BJ (cell line): Measurements from ENCODE around the gene ELANE. TPM values are rescaled to one million over a fixed set of nuclear protein-coding genes. Genes with fewer than 3 reads are reported as not detected.

Source experiments
- CTCF ChIA-PET: fragments of 350-600 bp; formaldehyde crosslinking; extraction: SDS; loops from one replicate; lab custom pipeline; 2021; ENCODE audit warnings: antibody characterized with exemption, inconsistent platforms; lab: Yijun Ruan, JAX
- POLR2A ChIA-PET: fragments of 300-600 bp; sonication (Branson Sonifier 250); formaldehyde crosslinking; extraction: SDS; loops from one replicate; lab custom pipeline; 2021; ENCODE audit warnings: antibody characterized with exemption; lab: Charles Lee
- DNase-seq: peaks from one replicate; pipeline ENCODE4 v3.0.0-alpha.2; 2011; ENCODE audit warnings: low read depth
- H3K27me3 ChIP-seq: 2 replicates; pipeline ENCODE4 v1.6.0; 2011; ENCODE audit warnings: low read length; ENCODE audit not compliant: control insufficient read depth, insufficient read depth
- H3K36me3 ChIP-seq: 2 replicates; pipeline ENCODE4 v1.5.1; 2011; ENCODE audit warnings: low read length; ENCODE audit not compliant: control insufficient read depth, insufficient read depth
- H3K4me3 ChIP-seq: 2 replicates; pipeline ENCODE4 v1.5.1; 2011; ENCODE audit warnings: low read depth, mild to moderate bottlenecking, control low read depth, low read length
- polyA plus RNA-seq: library from polyadenylated mRNA; depleted of rRNA; stranded (reverse); fragments of >200 nt; gene quantifications from 2 replicates; pipeline ENCODE4 v1.2.3, GENCODE V29; 2011
- TF ChIP-seq, protein P1 (sequence below): IDR thresholded peaks from 2 replicates; pipeline ENCODE4 v1.5.1; 2011; ENCODE audit warnings: low read depth, mild to moderate bottlenecking, control low read depth, inconsistent platforms, low read length, moderate library complexity; ENCODE audit not compliant: insufficient read depth

ELANE gene
- polyA plus RNA-seq, 1 experiment: 0.12 TPM

GRCh38 chr19:892894-893689, 41.0 kb downstream of the ELANE start, which contains the start of the genes MED16 and RNU6-9:
MED16 (minus strand) TSS chr19:893187; CDS start chr19:891131, 2,056 bp downstream.
RNU6-9 (plus strand) TSS chr19:893484.
- no peaks in the 10 kb centered on the region for H3K27me3 ChIP-seq
- ChIA-PET CTCF (interaction anchor here (0.6 to 1.3 kb wide), 9 partner anchors 14 to 116 kb away, joined by 3 to 5 read pairs (median 3); no protein-coding TSS in a partner anchor), POLR2A (no interaction called here)
- DNase-seq: peak; percentile 47
- peak within 1 kb of the TSS; percentile 85 for H3K4me3 ChIP-seq
- TF ChIP-seq, protein P1, sequence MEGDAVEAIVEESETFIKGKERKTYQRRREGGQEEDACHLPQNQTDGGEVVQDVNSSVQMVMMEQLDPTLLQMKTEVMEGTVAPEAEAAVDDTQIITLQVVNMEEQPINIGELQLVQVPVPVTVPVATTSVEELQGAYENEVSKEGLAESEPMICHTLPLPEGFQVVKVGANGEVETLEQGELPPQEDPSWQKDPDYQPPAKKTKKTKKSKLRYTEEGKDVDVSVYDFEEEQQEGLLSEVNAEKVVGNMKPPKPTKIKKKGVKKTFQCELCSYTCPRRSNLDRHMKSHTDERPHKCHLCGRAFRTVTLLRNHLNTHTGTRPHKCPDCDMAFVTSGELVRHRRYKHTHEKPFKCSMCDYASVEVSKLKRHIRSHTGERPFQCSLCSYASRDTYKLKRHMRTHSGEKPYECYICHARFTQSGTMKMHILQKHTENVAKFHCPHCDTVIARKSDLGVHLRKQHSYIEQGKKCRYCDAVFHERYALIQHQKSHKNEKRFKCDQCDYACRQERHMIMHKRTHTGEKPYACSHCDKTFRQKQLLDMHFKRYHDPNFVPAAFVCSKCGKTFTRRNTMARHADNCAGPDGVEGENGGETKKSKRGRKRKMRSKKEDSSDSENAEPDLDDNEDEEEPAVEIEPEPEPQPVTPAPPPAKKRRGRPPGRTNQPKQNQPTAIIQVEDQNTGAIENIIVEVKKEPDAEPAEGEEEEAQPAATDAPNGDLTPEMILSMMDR: no peak
- peaks cover 23% of the 10 kb centered on the region for H3K36me3 ChIP-seq

DNA sequence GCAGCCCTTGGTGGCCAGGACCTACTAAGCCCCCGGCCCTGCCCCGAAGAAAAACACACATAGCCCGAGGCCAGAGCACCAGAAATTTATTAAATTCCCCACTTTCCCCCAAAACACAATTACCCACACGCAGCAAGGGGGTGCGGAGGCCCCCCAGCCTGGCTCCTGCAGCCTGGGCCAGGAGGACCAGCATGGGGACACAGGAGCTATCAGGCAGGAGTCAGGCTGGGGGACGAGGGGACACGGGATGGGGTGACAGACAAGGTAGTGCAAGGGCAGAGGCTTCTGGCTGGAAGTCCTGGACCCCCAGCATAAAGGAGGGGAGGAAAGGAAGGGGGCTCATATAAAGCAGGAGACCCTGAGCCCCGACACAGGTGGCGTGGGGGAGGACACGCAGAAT, 44.3 kb downstream of the ELANE start:
- DNase-seq: no peak
- Histone ChIP-seq H3K27me3 (no peaks in the 10 kb centered on the region), H3K36me3 (peaks cover 22% of the 10 kb centered on the region), H3K4me3 (no peak overlapping the region)
- TF ChIP-seq, protein P1: no peak
- POLR2A ChIA-PET: no interaction called here
- CTCF ChIA-PET: interaction anchor here (0.6 to 2.0 kb wide), 3 partner anchors 11 to 126 kb away, joined by 3 to 6 read pairs (median 5); no protein-coding TSS in a partner anchor

GRCh38 chr19:896999-897398, 44.9 kb downstream of the ELANE start:
- CTCF ChIA-PET: interaction anchor here (0.6 to 2.0 kb wide), 3 partner anchors 10 to 126 kb away, joined by 3 to 6 read pairs (median 5); no protein-coding TSS in a partner anchor
- Histone ChIP-seq H3K27me3 (no peaks in the 10 kb centered on the region), H3K36me3 (peaks cover 24% of the 10 kb centered on the region), H3K4me3 (no peak overlapping the region)
- TF ChIP-seq, protein P1: no peak
- DNase-seq: no peak
- POLR2A ChIA-PET: interaction anchor here (0.6 kb wide), 1 partner anchor 43 kb away, joined by 3 read pairs; no protein-coding TSS in a partner anchor

- ChIA-PET CTCF (interaction anchor here (1.4 to 2.0 kb wide), 2 partner anchors 10 to 34 kb away, joined by 5 to 6 read pairs; no protein-coding TSS in a partner anchor), POLR2A (interaction anchor here (0.6 kb wide), 1 partner anchor 43 kb away, joined by 3 read pairs; no protein-coding TSS in a partner anchor)
- TF ChIP-seq, protein P1: peak; percentile 12; the same call in 1 of the 2 replicates
- Histone ChIP-seq H3K36me3 (peaks cover 25% of the 10 kb centered on the region), H3K4me3 (no peak overlapping the region), H3K27me3 (no peaks in the 10 kb centered on the region)
- DNase-seq: no peak
These were observed 45.4 kb downstream of the ELANE start for GRCh38 chr19:897442-898039.

DNA sequence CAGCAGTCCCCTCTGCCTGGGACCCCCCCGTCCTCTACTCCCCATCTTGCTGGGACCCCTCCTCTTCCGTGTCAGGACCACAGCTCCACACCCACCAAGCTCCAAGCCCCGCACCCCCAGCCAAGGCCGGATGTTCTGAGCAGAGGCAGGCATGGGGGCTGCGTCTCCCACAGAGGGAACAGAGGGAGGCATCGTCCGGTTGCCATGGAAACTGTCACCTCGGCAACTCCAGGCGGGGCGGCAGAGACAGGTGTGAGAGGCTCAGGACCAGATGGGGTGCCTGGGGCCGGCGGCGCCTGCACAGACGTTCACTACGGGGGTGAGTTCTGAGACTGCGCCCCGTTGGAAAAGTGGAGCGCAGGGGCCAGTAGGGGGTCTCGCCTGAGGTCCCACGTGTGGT, 46.6 kb downstream of the ELANE start:
- Histone ChIP-seq H3K27me3 (no peaks in the 10 kb centered on the region), H3K4me3 (no peak overlapping the region), H3K36me3 (peaks cover 25% of the 10 kb centered on the region)
- POLR2A ChIA-PET: no interaction called here
- DNase-seq: no peak
- CTCF ChIA-PET: no interaction called here
- TF ChIP-seq, protein P1: no peak
